ENCODE data around the gene CPM. TPM values are rescaled to one million over a fixed set of nuclear protein-coding genes. Genes with fewer than 3 reads are reported as not detected.

CPM gene
- total RNA-seq, 1 donor from 2014 or later, result 2.2 TPM

GRCh38 chr12:68943848-68944247 lies 10.9 kb upstream of the CPM start:
- no peaks in the 10 kb centered on the region for H3K27me3 Mint-ChIP-seq (ENCODE audit: low read depth)
- TF ChIP-seq CTCF (IDR thresholded peaks at IDR 0.05; ENCODE audit: unreplicated experiment), result no peak
- no peak overlapping the region for H3K27ac Mint-ChIP-seq

GRCh38 chr12:68940731-68941130 lies 7.8 kb upstream of the CPM start:
- Mint-ChIP-seq H3K4me1 (peaks cover 4% of the 10 kb centered on the region), H3K36me3 (no peaks in the 10 kb centered on the region), H3K27me3 (ENCODE audit: low read depth) (peaks cover 11% of the 10 kb centered on the region), H3K9me3 (no peaks in the 10 kb centered on the region), H3K4me3 (no peak overlapping the region), H3K27ac (no peak overlapping the region)
- DNase-seq (ENCODE audit: low spot score in 2 of 2, unreplicated experiment in 2 of 2), result no peak
- TF ChIP-seq CTCF (IDR thresholded peaks at IDR 0.05; ENCODE audit: unreplicated experiment), result no peak

More at GRCh38 chr12:68943848-68944247, 10.9 kb upstream of the CPM start:
- H3K4me1 Mint-ChIP-seq, result peaks cover 4% of the 10 kb centered on the region
- no peaks in the 10 kb centered on the region for H3K36me3 Mint-ChIP-seq
- DNase-seq (ENCODE audit: low spot score in 2 of 2, unreplicated experiment in 2 of 2), result no peak
- H3K4me3 Mint-ChIP-seq, result no peak overlapping the region
- H3K9me3 Mint-ChIP-seq, result no peaks in the 10 kb centered on the region

GRCh38 chr12:68939505-68939904 lies 6.5 kb upstream of the CPM start:
- H3K36me3 Mint-ChIP-seq, result no peaks in the 10 kb centered on the region
- TF ChIP-seq CTCF (IDR thresholded peaks at IDR 0.05; ENCODE audit: unreplicated experiment), result no peak
- H3K27ac Mint-ChIP-seq, result no peak overlapping the region
- H3K9me3 Mint-ChIP-seq, result no peaks in the 10 kb centered on the region
- H3K4me3 Mint-ChIP-seq, result no peak overlapping the region
- H3K4me1 Mint-ChIP-seq, result peaks cover 4% of the 10 kb centered on the region
- peaks cover 20% of the 10 kb centered on the region for H3K27me3 Mint-ChIP-seq (ENCODE audit: low read depth)
- no peak for DNase-seq (ENCODE audit: low spot score in 2 of 2, unreplicated experiment in 2 of 2)

GRCh38 chr12:68934392-68934791 lies 1.4 kb upstream of the CPM start:
- TF ChIP-seq CTCF (IDR thresholded peaks at IDR 0.05; ENCODE audit: unreplicated experiment), result no peak
- Mint-ChIP-seq H3K4me3 (no peak overlapping the region), H3K9me3 (no peaks in the 10 kb centered on the region), H3K27ac (no peak overlapping the region), H3K4me1 (peaks cover 7% of the 10 kb centered on the region), H3K36me3 (no peaks in the 10 kb centered on the region), H3K27me3 (ENCODE audit: low read depth) (peaks cover 48% of the 10 kb centered on the region)
- DNase-seq (ENCODE audit: low spot score in 2 of 2, unreplicated experiment in 2 of 2), result no peak

GRCh38 chr12:68932128-68932960 lies 627 bp downstream of the CPM start:
- Mint-ChIP-seq H3K4me3 (peak overlapping the region; percentile 70), H3K27me3 (ENCODE audit: low read depth) (peaks cover 48% of the 10 kb centered on the region), H3K4me1 (peaks cover 7% of the 10 kb centered on the region), H3K36me3 (no peaks in the 10 kb centered on the region), H3K9me3 (peaks cover 3% of the 10 kb centered on the region), H3K27ac (no peak overlapping the region)
- TF ChIP-seq CTCF (IDR thresholded peaks at IDR 0.05; ENCODE audit: unreplicated experiment), result no peak
- peak in 1 of 2 experiments; percentile 40 for DNase-seq (ENCODE audit: low spot score in 2 of 2, unreplicated experiment in 2 of 2)
